ENCODE measurements around the gene ZNF536.

DNA sequence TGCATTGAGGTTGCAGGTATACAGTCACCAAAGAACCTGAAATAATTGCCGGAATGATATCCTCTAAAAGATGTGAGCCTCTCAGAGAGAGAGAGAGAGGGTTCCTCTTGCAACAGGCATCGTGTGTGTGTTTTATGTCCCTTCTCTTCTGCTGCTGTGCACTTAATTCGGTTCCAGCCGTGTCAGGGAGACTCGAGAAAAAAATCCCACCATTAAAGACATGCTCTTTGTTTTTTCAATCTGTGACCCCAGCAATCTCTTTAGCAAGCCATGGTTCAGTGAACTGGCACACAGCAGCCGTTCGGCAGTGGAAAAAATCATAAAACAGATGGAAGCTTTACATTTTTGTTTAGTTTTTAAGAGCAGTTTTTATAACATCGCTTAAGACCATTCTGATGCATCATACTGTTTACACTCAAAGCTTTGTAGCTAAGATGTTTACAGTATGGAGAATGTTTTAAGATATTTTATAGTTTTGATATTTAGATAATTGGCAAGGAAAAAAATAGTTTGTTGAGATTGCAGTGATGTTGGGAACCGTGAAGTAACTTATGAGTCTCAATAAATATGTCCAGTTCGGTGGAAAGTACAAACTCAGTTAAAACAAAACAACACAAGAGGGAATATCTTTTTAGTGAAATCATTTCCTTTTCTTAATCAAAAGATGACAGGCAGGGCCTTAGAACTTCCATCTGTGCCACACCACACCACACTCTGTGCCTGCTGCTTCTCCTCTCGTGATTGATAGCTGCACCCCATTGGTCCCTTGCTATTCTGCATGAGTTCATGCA is 31.2 kb upstream of the ZNF536 start:
- TF ChIP-seq, protein P1, sequence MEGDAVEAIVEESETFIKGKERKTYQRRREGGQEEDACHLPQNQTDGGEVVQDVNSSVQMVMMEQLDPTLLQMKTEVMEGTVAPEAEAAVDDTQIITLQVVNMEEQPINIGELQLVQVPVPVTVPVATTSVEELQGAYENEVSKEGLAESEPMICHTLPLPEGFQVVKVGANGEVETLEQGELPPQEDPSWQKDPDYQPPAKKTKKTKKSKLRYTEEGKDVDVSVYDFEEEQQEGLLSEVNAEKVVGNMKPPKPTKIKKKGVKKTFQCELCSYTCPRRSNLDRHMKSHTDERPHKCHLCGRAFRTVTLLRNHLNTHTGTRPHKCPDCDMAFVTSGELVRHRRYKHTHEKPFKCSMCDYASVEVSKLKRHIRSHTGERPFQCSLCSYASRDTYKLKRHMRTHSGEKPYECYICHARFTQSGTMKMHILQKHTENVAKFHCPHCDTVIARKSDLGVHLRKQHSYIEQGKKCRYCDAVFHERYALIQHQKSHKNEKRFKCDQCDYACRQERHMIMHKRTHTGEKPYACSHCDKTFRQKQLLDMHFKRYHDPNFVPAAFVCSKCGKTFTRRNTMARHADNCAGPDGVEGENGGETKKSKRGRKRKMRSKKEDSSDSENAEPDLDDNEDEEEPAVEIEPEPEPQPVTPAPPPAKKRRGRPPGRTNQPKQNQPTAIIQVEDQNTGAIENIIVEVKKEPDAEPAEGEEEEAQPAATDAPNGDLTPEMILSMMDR (conservative IDR thresholded peaks at IDR 0.05; ENCODE audit: low read depth, low read length): no peak
- no peak for TF ChIP-seq EZH2 (IDR thresholded peaks at IDR 0.05; ENCODE audit: borderline replicate concordance, low read depth, low read length, poor library complexity, severe bottlenecking)
